GM18505 (cell line): ENCODE results near the gene FRMPD2.
"Not testable (repeated sequence)": the region's sequence is repeated elsewhere in the genome, so short reads cannot be mapped to it uniquely, and the experiment has no call there.

Experiments used
- ATAC-seq: cut with Tn5 transposase; IDR thresholded peaks from one replicate; pipeline ENCODE4 v1.9.1; 2021; ENCODE audit not compliant: unreplicated experiment
- POLR2A ChIP-seq: IDR thresholded peaks from 4 replicates; pipeline ENCODE4 v1.6.1; 2011; ENCODE audit warnings: borderline replicate concordance; ENCODE audit not compliant: insufficient read depth, insufficient read length; ENCODE audit errors: extremely low read depth

The FRMPD2 gene

GRCh38 chr10:48236199-48236621, 38.3 kb downstream of the FRMPD2 start:
- TF ChIP-seq POLR2A: no peak
- no peak for ATAC-seq

GRCh38 chr10:48235501-48235900, 39.0 kb downstream of the FRMPD2 start:
- no peak for TF ChIP-seq POLR2A
- no peak for ATAC-seq

GRCh38 chr10:48234787-48235186, 39.7 kb downstream of the FRMPD2 start:
- TF ChIP-seq POLR2A: no peak
- no peak for ATAC-seq

- TF ChIP-seq POLR2A: no peak
- ATAC-seq: no peak
Measured at GRCh38 chr10:48234295-48234694, 40.2 kb downstream of the FRMPD2 start.

- ATAC-seq: no peak
- TF ChIP-seq POLR2A: no peak
Measured at GRCh38 chr10:48233559-48234005, 40.9 kb downstream of the FRMPD2 start.

GRCh38 chr10:48232717-48233447, 41.6 kb downstream of the FRMPD2 start:
- ATAC-seq: no peak
- TF ChIP-seq POLR2A: no peak

- no peak for TF ChIP-seq POLR2A
Measured at GRCh38 chr10:48231699-48232315, 42.7 kb downstream of the FRMPD2 start.

GRCh38 chr10:48231178-48231577, 43.3 kb downstream of the FRMPD2 start:
- TF ChIP-seq POLR2A: no peak
- ATAC-seq: no peak

More at GRCh38 chr10:48231699-48232315, 42.7 kb downstream of the FRMPD2 start:
- peak; percentile 70 for ATAC-seq

GRCh38 chr10:48227213-48227612, 47.3 kb downstream of the FRMPD2 start:
- TF ChIP-seq POLR2A: no peak
- ATAC-seq: no peak

GRCh38 chr10:48224979-48225560, 49.4 kb downstream of the FRMPD2 start:
- no peak for ATAC-seq
- TF ChIP-seq POLR2A: no peak

- no peak for TF ChIP-seq POLR2A
Measured at GRCh38 chr10:48224296-48224695, 50.2 kb downstream of the FRMPD2 start.

GRCh38 chr10:48221814-48222213, 52.7 kb downstream of the FRMPD2 start:
- TF ChIP-seq POLR2A: no peak
- no peak for ATAC-seq

More at GRCh38 chr10:48224296-48224695, 50.2 kb downstream of the FRMPD2 start:
- ATAC-seq: no peak

GRCh38 chr10:48221031-48221430, 53.5 kb downstream of the FRMPD2 start:
- ATAC-seq: not testable (repeated sequence)

GRCh38 chr10:48219194-48219593, 55.3 kb downstream of the FRMPD2 start:
- TF ChIP-seq POLR2A: no peak

GRCh38 chr10:48216744-48217143, 57.8 kb downstream of the FRMPD2 start:
- TF ChIP-seq POLR2A: no peak
- ATAC-seq: no peak

More at GRCh38 chr10:48219194-48219593, 55.3 kb downstream of the FRMPD2 start:
- no peak for ATAC-seq

GRCh38 chr10:48216204-48216505, 58.3 kb downstream of the FRMPD2 start:
- ATAC-seq: no peak
- TF ChIP-seq POLR2A: no peak
